ENCODE measurements around the gene GLI1. TPM values are rescaled to one million over a fixed set of nuclear protein-coding genes. Genes with fewer than 3 reads are reported as not detected.

The GLI1 gene
- total RNA-seq, 1 experiment from 2014 or later, result 6.4 TPM

- H2AFZ ChIP-seq (ENCODE audit: low read depth, low read length, poor library complexity, severe bottlenecking), result no peak overlapping the region
- no peaks in the 10 kb centered on the region for H3K36me3 ChIP-seq (ENCODE audit: control insufficient read depth in 1 of 2, insufficient read depth in 2 of 2, low read length in 2 of 2)
- H3K27ac ChIP-seq (ENCODE audit: low read depth, low read length), result no peak overlapping the region
- H3K4me3 ChIP-seq (replicated peaks in 1 of 2; ENCODE audit: low read depth in 1 of 2, low read length in 2 of 2), result no peak overlapping the region
- no peak overlapping the region for H3K9ac ChIP-seq (ENCODE audit: low read length)
- no peaks in the 10 kb centered on the region for H3K27me3 ChIP-seq (ENCODE audit: insufficient read depth, low read length)
- no peak for DNase-seq (ENCODE audit: low read depth, low spot score)
- H3K4me1 ChIP-seq (ENCODE audit: control insufficient read depth in 1 of 2, insufficient read depth in 2 of 2, low read length in 2 of 2), result no peaks in the 10 kb centered on the region
- no peak for TF ChIP-seq MAX (IDR thresholded peaks at IDR 0.05)
- no peak for TF ChIP-seq ELF1 (IDR thresholded peaks at IDR 0.05; ENCODE audit: borderline replicate concordance, low read depth)
- TF ChIP-seq SRF (IDR thresholded peaks at IDR 0.05; ENCODE audit: low read depth), result no peak
- no peak for TF ChIP-seq EGR1 (IDR thresholded peaks at IDR 0.05; ENCODE audit: low read depth)
- TF ChIP-seq FOSL1 (IDR thresholded peaks at IDR 0.05; ENCODE audit: low read depth), result no peak
- TF ChIP-seq POLR2AphosphoS5 (IDR thresholded peaks at IDR 0.05; ENCODE audit: low read depth, low read length), result no peak
- TF ChIP-seq ATF3 (IDR thresholded peaks at IDR 0.05), result no peak
- no peak for TF ChIP-seq CTCF (IDR thresholded peaks at IDR 0.05 in 2 of 3, conservative IDR thresholded peaks at IDR 0.05 in 1 of 3; ENCODE audit: borderline replicate concordance in 1 of 3, insufficient read depth in 1 of 3, low read depth in 2 of 3, low read length in 2 of 3)
- TF ChIP-seq TCF7L2 (IDR thresholded peaks at IDR 0.05; ENCODE audit: borderline replicate concordance, extremely low read depth, insufficient read depth, insufficient read length), result no peak
- no peak for TF ChIP-seq CBX3 (IDR thresholded peaks at IDR 0.05; ENCODE audit: low read depth)
- no peak for TF ChIP-seq POLR2A (IDR thresholded peaks at IDR 0.05; ENCODE audit: borderline replicate concordance, extremely low read depth, insufficient read depth, insufficient read length)
- no peak for TF ChIP-seq ZBTB33 (IDR thresholded peaks at IDR 0.05; ENCODE audit: extremely low read depth, insufficient replicate concordance, low read length)
- no peak for TF ChIP-seq SIN3A (IDR thresholded peaks at IDR 0.05; ENCODE audit: low read depth)
- no peak for TF ChIP-seq JUND (IDR thresholded peaks at IDR 0.05)
- TF ChIP-seq CEBPB (IDR thresholded peaks at IDR 0.05; ENCODE audit: low read depth), result no peak
- no peak for TF ChIP-seq SP1 (IDR thresholded peaks at IDR 0.05; ENCODE audit: low read depth)
- H3K9me2 ChIP-seq (ENCODE audit: insufficient read depth), result no peaks in the 10 kb centered on the region
- POLR2A ChIA-PET, result interaction anchor here (0.7 kb wide), 1 partner anchor 102 kb away, joined by 3 read pairs; no protein-coding TSS in a partner anchor
- RAD21 ChIA-PET (ENCODE audit: low non-redundant PET in 1 of 2, low total read pairs in 2 of 2, uncharacterized antibody in 2 of 2, unreplicated experiment in 2 of 2), result no interaction called here
- CTCF ChIA-PET, result no interaction called here
- no peak overlapping the region for H3K4me2 ChIP-seq (ENCODE audit: low read length)
- no TSS peak for BruUV-seq (replicated peaks)
- no peaks in the 10 kb centered on the region for H4K20me1 ChIP-seq (ENCODE audit: insufficient read depth)
- ATAC-seq, result no peak
- intact Hi-C loops (cut with micrococcal nuclease), result no loop called here
- peaks cover 0 to 7% of the 10 kb centered on the region in 2 experiments; a peak in 1 of 4 replicates for H3K9me3 ChIP-seq (ENCODE audit: control insufficient read depth in 1 of 2, insufficient read depth in 1 of 2, low read depth in 1 of 2, low read length in 2 of 2)
- no peaks in the 10 kb centered on the region for H3K79me2 ChIP-seq (ENCODE audit: insufficient read depth, low read length)
Observed at GRCh38 chr12:57446292-57446960, 13.2 kb upstream of the GLI1 start.

All from HCT116 (cell line).